GM12872 (cell line): ENCODE results near the gene SYTL1.

ENCODE experiments used
- CTCF ChIP-seq: IDR thresholded peaks from 3 replicates; pipeline ENCODE4 v1.5.1; 2011; ENCODE audit warnings: low read depth, mild to moderate bottlenecking, low read length, moderate library complexity; ENCODE audit not compliant: insufficient read depth

SYTL1 gene

GRCh38 chr1:27361044-27361402 is 19.2 kb downstream of the SYTL1 start:
- no peak for TF ChIP-seq CTCF

GRCh38 chr1:27361553-27361952 is 19.7 kb downstream of the SYTL1 start:
- no peak for TF ChIP-seq CTCF

GRCh38 chr1:27363766-27364695 is 22.2 kb downstream of the SYTL1 start:
- TF ChIP-seq CTCF: no peak

GRCh38 chr1:27364696-27365371 is 23.0 kb downstream of the SYTL1 start:
- no peak for TF ChIP-seq CTCF

GRCh38 chr1:27365372-27366112 is 23.7 kb downstream of the SYTL1 start:
- TF ChIP-seq CTCF: no peak

- TF ChIP-seq CTCF: no peak
Observed at GRCh38 chr1:27366113-27366410, 24.2 kb downstream of the SYTL1 start.
